HG03442 (cell line): ENCODE results near the gene ZNF579.

Experiments used
- ATAC-seq: cut with Tn5 transposase; IDR thresholded peaks from one replicate; pipeline ENCODE4 v1.9.1; 2021; ENCODE audit warnings: mild to moderate bottlenecking, moderate library complexity; ENCODE audit not compliant: unreplicated experiment

ZNF579 gene

GRCh38 chr19:55580628-55581144, at the start of gene ZNF579:
Gene ZNF579, minus strand, starts transcription at chr19:55580848. Its CDS starts 1,209 bp downstream, at chr19:55579639.
- no peak for ATAC-seq

- no peak for ATAC-seq
Measured at GRCh38 chr19:55626350-55626749, 45.7 kb upstream of the ZNF579 start.

GRCh38 chr19:55625004-55625326, 44.3 kb upstream of the ZNF579 start:
- ATAC-seq, result no peak

GRCh38 chr19:55624109-55625003, 43.7 kb upstream of the ZNF579 start, which contains the start of gene ZNF784:
Gene ZNF784, minus strand, starts transcription at chr19:55624566. Its CDS starts 5 bp downstream, at chr19:55624561.
- ATAC-seq, result peak; percentile 61

- no peak for ATAC-seq
Measured at GRCh38 chr19:55623561-55623960, 42.9 kb upstream of the ZNF579 start.

- no peak for ATAC-seq
Measured at GRCh38 chr19:55623130-55623529, 42.5 kb upstream of the ZNF579 start.

GRCh38 chr19:55622242-55622969, 41.8 kb upstream of the ZNF579 start:
- no peak for ATAC-seq

- no peak for ATAC-seq
Measured at GRCh38 chr19:55621673-55622231, 41.1 kb upstream of the ZNF579 start.

GRCh38 chr19:55621205-55621672, 40.6 kb upstream of the ZNF579 start:
- no peak for ATAC-seq

- no peak for ATAC-seq
Measured at GRCh38 chr19:55620410-55621204, 40.0 kb upstream of the ZNF579 start.

GRCh38 chr19:55619286-55619685, 38.6 kb upstream of the ZNF579 start:
- ATAC-seq, result no peak

- no peak for ATAC-seq
Measured at GRCh38 chr19:55618426-55618825, 37.8 kb upstream of the ZNF579 start.

- ATAC-seq, result no peak
Measured at GRCh38 chr19:55617426-55617825, 36.8 kb upstream of the ZNF579 start.

GRCh38 chr19:55616395-55616875, 35.8 kb upstream of the ZNF579 start:
- ATAC-seq, result no peak

- no peak for ATAC-seq
Measured at GRCh38 chr19:55615543-55616394, 35.1 kb upstream of the ZNF579 start.

GRCh38 chr19:55614711-55615542, 34.3 kb upstream of the ZNF579 start:
- ATAC-seq, result no peak

GRCh38 chr19:55613930-55614710, 33.5 kb upstream of the ZNF579 start:
- ATAC-seq, result no peak

GRCh38 chr19:55613396-55613795, 32.7 kb upstream of the ZNF579 start:
- no peak for ATAC-seq
